SJCRH30 (cell line): Measurements from ENCODE around the gene ZBTB40. TPM values are rescaled to one million over a fixed set of nuclear protein-coding genes. Genes with fewer than 3 reads are reported as not detected.
A peak's percentile ranks its signal among the peaks of the same experiment; 100 is the strongest.

ENCODE experiments used
- DNase-seq, 2 experiments: peaks; one replicate each; pipeline ENCODE4 v3.0.0-alpha.2; 2015 to 2020
- H3K27ac ChIP-seq: fragments of 250-450 bp; sonication (Bioruptor Pico); 2 replicates; pipeline ENCODE4 v1.5.1; 2020; ENCODE audit warnings: mild to moderate bottlenecking, moderate library complexity
- H3K27me3 ChIP-seq: fragments of 250-450 bp; sonication (Bioruptor Pico); 2 replicates; pipeline ENCODE4 v1.5.1; 2020; ENCODE audit warnings: mild to moderate bottlenecking, moderate library complexity
- H3K36me3 ChIP-seq: fragments of 250-450 bp; sonication (Bioruptor Pico); 2 replicates; pipeline ENCODE4 v1.5.1; 2020; ENCODE audit warnings: mild to moderate bottlenecking, moderate library complexity
- H3K4me1 ChIP-seq: fragments of 250-450 bp; sonication (Bioruptor Pico); 2 replicates; pipeline ENCODE4 v1.5.1; 2020; ENCODE audit warnings: mild to moderate bottlenecking, moderate library complexity
- H3K4me3 ChIP-seq: fragments of 250-450 bp; sonication (Bioruptor Pico); 2 replicates; pipeline ENCODE4 v1.5.1; 2020; ENCODE audit warnings: mild to moderate bottlenecking, moderate library complexity
- H3K9me3 ChIP-seq: fragments of 250-450 bp; sonication (Bioruptor Pico); replicated peaks from 2 replicates; pipeline ENCODE4 v1.5.1; 2020; ENCODE audit warnings: mild to moderate bottlenecking, moderate library complexity
- total RNA-seq: library from RNA; depleted of rRNA; stranded (reverse); fragments of >200 nt; shearing (Covaris generic); gene quantifications from 2 replicates; pipeline ENCODE4 v1.2.3, GENCODE V29; 2014

ZBTB40 gene
- total RNA-seq, 1 experiment from 2014 or later = 20.6 TPM

- H3K27ac ChIP-seq = peak overlapping the region; percentile 49
- H3K9me3 ChIP-seq = no peaks in the 10 kb centered on the region
- no peaks in the 10 kb centered on the region for H3K36me3 ChIP-seq
- H3K4me1 ChIP-seq = peaks cover 26% of the 10 kb centered on the region
- no peaks in the 10 kb centered on the region for H3K27me3 ChIP-seq
- H3K4me3 ChIP-seq = no peak overlapping the region
- peak; percentile 75 to 83 for DNase-seq
Observed at GRCh38 chr1:22447621-22448111, 4.0 kb upstream of the ZBTB40 start.

- Histone ChIP-seq H3K4me3 (no peak overlapping the region), H3K4me1 (peaks cover 26% of the 10 kb centered on the region), H3K27me3 (no peaks in the 10 kb centered on the region), H3K27ac (no peak overlapping the region; the same call in 1 of the 2 replicates), H3K9me3 (no peaks in the 10 kb centered on the region), H3K36me3 (no peaks in the 10 kb centered on the region)
- no peak for DNase-seq
Observed at GRCh38 chr1:22449636-22450035, 2.0 kb upstream of the ZBTB40 start.

GRCh38 chr1:22450351-22451021 is 1.2 kb upstream of the ZBTB40 start:
- H3K4me3 ChIP-seq = peak overlapping the region; percentile 8; the same call in 1 of the 2 replicates
- H3K4me1 ChIP-seq = peaks cover 26% of the 10 kb centered on the region
- H3K9me3 ChIP-seq = no peaks in the 10 kb centered on the region
- DNase-seq = peak; percentile 28 to 62
- H3K36me3 ChIP-seq = no peaks in the 10 kb centered on the region
- peak overlapping the region; percentile 66 for H3K27ac ChIP-seq
- H3K27me3 ChIP-seq = no peaks in the 10 kb centered on the region

- no peaks in the 10 kb centered on the region for H3K36me3 ChIP-seq
- peak overlapping the region; percentile 66 for H3K27ac ChIP-seq
- no peaks in the 10 kb centered on the region for H3K9me3 ChIP-seq
- DNase-seq = no peak
- H3K4me1 ChIP-seq = peaks cover 20% of the 10 kb centered on the region
- peak overlapping the region; percentile 96 for H3K4me3 ChIP-seq
- no peaks in the 10 kb centered on the region for H3K27me3 ChIP-seq
Observed at GRCh38 chr1:22452481-22452957, 868 bp downstream of the ZBTB40 start.

- H3K4me3 ChIP-seq = peak overlapping the region; percentile 96
- no peak overlapping the region for H3K27ac ChIP-seq
- peaks cover 18% of the 10 kb centered on the region for H3K4me1 ChIP-seq
Observed at GRCh38 chr1:22453181-22453580, 1.5 kb downstream of the ZBTB40 start.

GRCh38 chr1:22454476-22455056 is 2.9 kb downstream of the ZBTB40 start:
- Histone ChIP-seq H3K4me1 (peaks cover 14% of the 10 kb centered on the region), H3K27ac (no peak overlapping the region), H3K27me3 (no peaks in the 10 kb centered on the region), H3K4me3 (no peak overlapping the region), H3K36me3 (no peaks in the 10 kb centered on the region), H3K9me3 (no peaks in the 10 kb centered on the region)
- no peak for DNase-seq

More at GRCh38 chr1:22453181-22453580, 1.5 kb downstream of the ZBTB40 start:
- Histone ChIP-seq H3K36me3 (no peaks in the 10 kb centered on the region), H3K9me3 (no peaks in the 10 kb centered on the region), H3K27me3 (no peaks in the 10 kb centered on the region)
- no peak for DNase-seq

GRCh38 chr1:22457345-22457744 is 5.7 kb downstream of the ZBTB40 start:
- H3K9me3 ChIP-seq = no peaks in the 10 kb centered on the region
- no peaks in the 10 kb centered on the region for H3K36me3 ChIP-seq
- no peaks in the 10 kb centered on the region for H3K27me3 ChIP-seq
- H3K4me1 ChIP-seq = no peaks in the 10 kb centered on the region
- H3K27ac ChIP-seq = no peak overlapping the region
- no peak overlapping the region for H3K4me3 ChIP-seq
- DNase-seq = no peak

GRCh38 chr1:22457836-22458235 is 6.2 kb downstream of the ZBTB40 start:
- no peaks in the 10 kb centered on the region for H3K27me3 ChIP-seq
- no peak overlapping the region for H3K4me3 ChIP-seq
- no peak overlapping the region for H3K27ac ChIP-seq
- no peaks in the 10 kb centered on the region for H3K9me3 ChIP-seq
- no peak for DNase-seq
- H3K36me3 ChIP-seq = no peaks in the 10 kb centered on the region
- no peaks in the 10 kb centered on the region for H3K4me1 ChIP-seq

- Histone ChIP-seq H3K27me3 (no peaks in the 10 kb centered on the region), H3K4me3 (no peak overlapping the region), H3K27ac (no peak overlapping the region), H3K9me3 (peaks cover 3% of the 10 kb centered on the region; the same call in 1 of the 2 replicates), H3K36me3 (no peaks in the 10 kb centered on the region), H3K4me1 (no peaks in the 10 kb centered on the region)
- DNase-seq = no peak
Observed at GRCh38 chr1:22461100-22461499, 9.4 kb downstream of the ZBTB40 start.

- no peak for DNase-seq
- Histone ChIP-seq H3K36me3 (no peaks in the 10 kb centered on the region), H3K27me3 (no peaks in the 10 kb centered on the region), H3K27ac (no peak overlapping the region), H3K4me3 (no peak overlapping the region), H3K4me1 (no peaks in the 10 kb centered on the region), H3K9me3 (peaks cover 3% of the 10 kb centered on the region; the same call in 1 of the 2 replicates)
Observed at GRCh38 chr1:22461678-22462527, 10.3 kb downstream of the ZBTB40 start.

GRCh38 chr1:22462928-22463327 is 11.3 kb downstream of the ZBTB40 start:
- Histone ChIP-seq H3K36me3 (no peaks in the 10 kb centered on the region), H3K4me3 (no peak overlapping the region), H3K27me3 (no peaks in the 10 kb centered on the region), H3K4me1 (no peaks in the 10 kb centered on the region), H3K9me3 (peaks cover 3% of the 10 kb centered on the region; the same call in 1 of the 2 replicates), H3K27ac (no peak overlapping the region)
- no peak for DNase-seq

- Histone ChIP-seq H3K27me3 (no peaks in the 10 kb centered on the region), H3K4me1 (no peaks in the 10 kb centered on the region), H3K27ac (no peak overlapping the region), H3K36me3 (no peaks in the 10 kb centered on the region), H3K9me3 (peaks cover 3% of the 10 kb centered on the region; the same call in 1 of the 2 replicates), H3K4me3 (no peak overlapping the region)
- no peak for DNase-seq
Observed at GRCh38 chr1:22465015-22465565, 13.4 kb downstream of the ZBTB40 start.

- peaks cover 3% of the 10 kb centered on the region for H3K4me1 ChIP-seq
- H3K4me3 ChIP-seq = no peak overlapping the region
- DNase-seq = no peak
- H3K27me3 ChIP-seq = no peaks in the 10 kb centered on the region
- no peaks in the 10 kb centered on the region for H3K36me3 ChIP-seq
- no peak overlapping the region for H3K27ac ChIP-seq
- H3K9me3 ChIP-seq = peaks cover 3% of the 10 kb centered on the region; the same call in 1 of the 2 replicates
Observed at GRCh38 chr1:22465671-22466070, 14.0 kb downstream of the ZBTB40 start.

GRCh38 chr1:22470227-22470626 is 18.6 kb downstream of the ZBTB40 start:
- no peaks in the 10 kb centered on the region for H3K9me3 ChIP-seq
- H3K4me3 ChIP-seq = no peak overlapping the region
- no peak overlapping the region for H3K27ac ChIP-seq
- no peak for DNase-seq
- H3K4me1 ChIP-seq = peaks cover 15% of the 10 kb centered on the region
- H3K27me3 ChIP-seq = no peaks in the 10 kb centered on the region
- H3K36me3 ChIP-seq = no peaks in the 10 kb centered on the region
